CD4-positive, alpha-beta T cell treated with Interferon gamma for 1 hour (primary cell): Measurements from ENCODE around the gene PARP14.
A peak's percentile ranks its signal among the peaks of the same experiment; 100 is the strongest.
"Not testable (repeated sequence)": the region's sequence is repeated elsewhere in the genome, so short reads cannot be mapped to it uniquely, and the experiment has no call there.

Experiments used
- DNase-seq: peaks from one replicate; pipeline ENCODE4 v3.0.0-alpha.2; 2020

PARP14 gene

GRCh38 chr3:122678506-122678905 lies 2.1 kb upstream of the PARP14 start:
- DNase-seq = no peak

DNA sequence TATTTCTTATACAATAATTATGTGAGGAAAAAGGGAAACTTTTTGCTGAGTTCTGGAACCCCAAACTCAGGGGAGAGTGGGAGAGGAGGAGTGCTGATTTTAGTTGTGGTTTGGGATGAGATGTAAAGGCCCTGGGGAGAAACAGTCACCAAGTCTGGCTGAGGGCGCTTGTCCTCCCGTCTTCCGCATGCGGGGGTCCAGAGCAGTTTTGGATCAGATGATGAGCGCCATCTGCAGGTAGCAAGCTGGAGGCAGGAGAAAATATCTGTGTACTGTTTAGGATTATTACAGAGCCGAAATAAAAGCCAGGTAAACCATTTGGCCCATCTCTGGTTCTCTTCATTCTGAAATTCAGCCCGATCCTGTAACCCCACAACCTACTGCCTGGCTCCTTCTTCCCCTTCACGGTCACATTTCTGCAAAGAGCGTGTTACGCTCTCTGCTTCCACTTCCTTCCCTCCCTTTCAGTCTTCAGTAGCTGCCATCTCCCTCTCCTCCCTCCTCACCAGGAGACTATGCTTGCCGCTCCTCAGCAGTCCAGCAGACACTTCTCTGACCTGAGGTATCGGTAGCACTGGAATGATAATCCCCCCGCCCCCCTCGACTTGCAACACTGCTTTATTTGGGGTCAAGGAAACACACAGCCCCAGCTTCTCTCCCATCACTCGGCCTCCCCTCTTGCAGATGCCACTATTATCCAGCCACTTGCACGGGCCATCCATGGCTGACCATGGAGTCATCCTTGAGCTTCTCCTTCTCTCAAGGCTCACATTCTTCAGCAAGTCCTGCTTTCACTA lies 1.4 kb upstream of the PARP14 start:
- peak; percentile 82 for DNase-seq

DNA sequence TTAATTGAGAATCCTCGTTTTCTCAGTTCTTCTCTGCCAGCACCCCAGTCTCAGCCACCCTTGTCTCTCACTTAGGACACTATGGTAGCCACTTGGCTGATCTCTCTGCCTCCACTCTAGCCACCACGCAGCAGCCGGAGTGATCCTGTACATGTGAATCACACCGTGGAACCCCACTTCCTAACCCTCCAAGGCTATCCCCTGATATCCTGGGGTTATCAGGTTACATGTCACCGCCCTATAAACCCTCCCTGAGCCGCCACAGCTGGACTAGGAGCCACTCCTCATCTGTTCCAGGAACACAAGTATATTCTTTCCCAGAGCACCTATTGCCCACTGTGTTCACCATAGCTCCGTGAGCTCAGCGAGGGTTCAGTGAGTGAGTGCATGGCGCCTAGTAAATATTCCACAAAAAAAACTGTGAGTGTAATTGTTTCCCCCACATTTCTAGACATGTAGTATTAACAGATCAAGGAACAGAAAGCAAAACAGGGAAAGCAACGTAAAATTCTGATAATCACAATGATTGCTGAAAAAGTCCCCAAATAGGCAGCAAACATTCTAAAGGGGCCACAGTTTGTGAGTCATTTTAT lies 661 bp upstream of the PARP14 start:
- DNase-seq = no peak

- no peak for DNase-seq
These were observed 790 bp downstream of the PARP14 start for GRCh38 chr3:122681284-122681973.

DNA sequence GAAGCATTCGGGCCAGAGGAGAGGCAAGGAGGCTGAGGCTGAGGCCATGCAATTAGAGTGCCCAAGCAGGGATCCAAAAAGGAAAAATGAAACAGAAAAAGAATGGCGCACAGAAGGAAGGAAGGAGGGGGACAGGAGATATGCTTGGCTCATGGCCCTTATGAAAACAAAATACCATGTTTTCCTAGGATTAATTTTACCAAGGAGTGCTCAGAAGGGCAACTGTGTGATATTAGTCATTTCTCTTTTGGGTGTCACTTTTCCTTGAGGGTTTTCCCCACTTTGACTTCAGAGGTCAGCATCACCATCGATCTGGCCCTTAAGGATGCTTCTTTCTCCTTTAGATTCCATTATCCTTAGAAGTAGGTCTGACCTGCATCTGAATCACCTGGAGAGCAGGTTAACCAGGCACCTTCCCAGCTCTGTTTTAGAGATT lies 1.4 kb downstream of the PARP14 start:
- DNase-seq = no peak

- peak; percentile 47 for DNase-seq
These were observed 2.3 kb downstream of the PARP14 start for GRCh38 chr3:122682778-122683411.

DNA sequence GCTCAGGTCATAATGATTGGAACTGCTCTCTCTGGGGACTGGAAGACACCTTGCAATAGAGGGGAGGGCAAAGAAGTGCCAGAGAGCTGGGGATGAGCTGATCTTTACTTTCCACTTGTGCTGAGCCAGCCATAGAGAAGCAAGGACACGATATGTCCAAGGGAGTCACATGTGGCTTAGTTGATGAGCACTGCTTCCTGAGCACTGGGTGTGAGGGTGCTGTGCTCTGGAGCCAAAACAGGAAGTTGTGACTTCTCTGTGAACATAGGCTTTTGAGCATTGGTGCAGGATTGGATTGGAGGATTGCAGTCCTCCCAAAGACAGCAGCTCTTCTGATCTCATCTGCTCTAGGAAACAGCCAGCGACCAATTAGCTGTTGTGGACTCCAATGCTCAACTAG lies 6.7 kb downstream of the PARP14 start:
- DNase-seq = no peak

GRCh38 chr3:122688996-122689395 lies 8.4 kb downstream of the PARP14 start:
- DNase-seq = peak; percentile 31

DNA sequence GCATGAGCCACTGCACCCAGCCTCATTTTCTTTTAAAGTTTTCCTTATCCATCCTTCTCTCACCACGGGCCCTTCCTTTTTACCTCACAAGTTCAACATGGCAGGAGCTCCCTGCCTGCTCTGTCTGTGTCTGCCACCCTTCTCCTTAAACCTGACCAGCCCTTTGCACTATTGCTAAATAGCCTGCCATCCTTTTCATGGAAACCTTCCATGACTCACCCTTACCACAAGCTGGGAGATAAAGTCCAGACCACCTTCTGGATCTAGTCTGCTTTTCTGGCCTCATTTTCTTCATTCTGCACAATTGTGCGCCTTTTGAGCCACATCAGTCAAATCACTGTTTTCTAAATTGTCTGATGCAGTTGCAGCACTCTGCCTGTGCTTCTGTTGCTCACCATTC lies 8.9 kb downstream of the PARP14 start:
- no peak for DNase-seq

GRCh38 chr3:122690096-122690495 lies 9.5 kb downstream of the PARP14 start:
- DNase-seq = no peak

GRCh38 chr3:122691195-122691594 lies 10.6 kb downstream of the PARP14 start:
- no peak for DNase-seq

GRCh38 chr3:122692674-122693073 lies 12.0 kb downstream of the PARP14 start:
- DNase-seq = no peak

GRCh38 chr3:122694966-122695365 lies 14.3 kb downstream of the PARP14 start:
- DNase-seq = peak; percentile 64

DNA sequence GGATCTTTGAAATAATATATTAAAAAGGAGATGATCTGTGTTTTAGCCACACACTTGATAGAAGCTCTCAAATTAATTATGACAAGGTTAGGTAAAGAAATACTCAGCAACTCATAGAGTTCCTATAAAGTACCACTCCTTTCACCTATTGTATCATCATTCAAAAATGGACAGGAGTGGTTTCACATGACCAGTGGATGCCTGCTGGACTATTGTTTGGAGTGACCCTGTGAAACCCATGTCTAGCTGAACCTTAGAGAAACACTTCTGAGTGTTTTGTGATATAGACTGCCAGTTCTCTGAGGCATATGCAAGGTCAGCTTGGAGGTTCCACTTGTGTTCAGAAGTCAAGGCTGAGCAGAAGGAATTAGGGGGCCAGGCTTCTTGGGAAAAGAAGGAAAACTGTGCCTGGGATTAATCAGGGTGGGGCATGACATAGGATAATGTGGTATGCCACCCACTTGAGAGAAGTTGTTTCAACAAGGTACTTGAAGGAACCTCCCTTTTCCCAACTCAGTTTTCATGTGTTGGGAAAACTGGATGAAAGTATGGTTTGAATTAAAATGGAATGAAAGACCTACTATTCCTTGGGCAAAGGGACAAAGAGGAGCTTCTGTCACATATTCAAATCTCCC lies 15.4 kb downstream of the PARP14 start:
- DNase-seq = no peak

- DNase-seq = peak; percentile 66
These were observed 17.4 kb downstream of the PARP14 start for GRCh38 chr3:122697952-122698620.

DNA sequence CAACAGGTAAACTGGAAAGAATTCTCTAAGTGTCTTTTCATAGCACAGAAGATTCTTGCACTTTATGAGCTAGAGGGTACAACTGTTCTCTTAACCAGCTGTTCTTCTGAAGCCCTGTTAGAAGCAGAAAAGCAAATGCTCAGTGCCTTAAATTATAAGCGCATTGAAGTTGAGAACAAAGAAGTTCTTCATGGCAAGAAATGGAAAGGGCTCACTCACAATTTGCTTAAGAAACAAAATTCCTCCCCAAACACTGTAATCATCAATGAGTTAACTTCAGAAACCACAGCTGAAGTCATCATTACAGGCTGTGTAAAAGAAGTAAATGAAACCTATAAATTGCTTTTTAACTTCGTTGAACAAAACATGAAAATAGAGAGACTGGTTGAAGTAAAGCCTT lies 19.6 kb downstream of the PARP14 start:
- DNase-seq = no peak

- no peak for DNase-seq
These were observed 24.7 kb downstream of the PARP14 start for GRCh38 chr3:122705379-122705778.

GRCh38 chr3:122710616-122711251 lies 30.1 kb downstream of the PARP14 start:
- DNase-seq = not testable (repeated sequence)

DNA sequence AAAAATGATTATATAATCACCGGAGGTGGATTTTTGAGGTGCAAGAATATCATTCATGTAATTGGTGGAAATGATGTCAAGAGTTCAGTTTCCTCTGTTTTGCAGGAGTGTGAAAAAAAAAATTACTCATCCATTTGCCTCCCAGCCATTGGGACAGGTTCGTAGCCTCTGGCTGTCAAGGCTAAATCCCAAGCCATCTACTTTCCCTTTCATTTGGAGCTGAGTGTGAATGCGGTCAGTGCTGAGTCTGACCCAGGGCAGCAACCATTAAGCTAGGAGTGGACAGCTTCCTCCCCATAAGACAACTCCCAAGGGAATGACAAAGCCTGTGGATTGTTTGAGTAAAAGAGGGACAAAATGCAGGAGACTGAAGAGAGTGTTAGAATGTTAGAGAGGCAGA lies 33.6 kb downstream of the PARP14 start:
- DNase-seq = no peak

GRCh38 chr3:122716667-122717066 lies 36.0 kb downstream of the PARP14 start:
- DNase-seq = no peak

DNA sequence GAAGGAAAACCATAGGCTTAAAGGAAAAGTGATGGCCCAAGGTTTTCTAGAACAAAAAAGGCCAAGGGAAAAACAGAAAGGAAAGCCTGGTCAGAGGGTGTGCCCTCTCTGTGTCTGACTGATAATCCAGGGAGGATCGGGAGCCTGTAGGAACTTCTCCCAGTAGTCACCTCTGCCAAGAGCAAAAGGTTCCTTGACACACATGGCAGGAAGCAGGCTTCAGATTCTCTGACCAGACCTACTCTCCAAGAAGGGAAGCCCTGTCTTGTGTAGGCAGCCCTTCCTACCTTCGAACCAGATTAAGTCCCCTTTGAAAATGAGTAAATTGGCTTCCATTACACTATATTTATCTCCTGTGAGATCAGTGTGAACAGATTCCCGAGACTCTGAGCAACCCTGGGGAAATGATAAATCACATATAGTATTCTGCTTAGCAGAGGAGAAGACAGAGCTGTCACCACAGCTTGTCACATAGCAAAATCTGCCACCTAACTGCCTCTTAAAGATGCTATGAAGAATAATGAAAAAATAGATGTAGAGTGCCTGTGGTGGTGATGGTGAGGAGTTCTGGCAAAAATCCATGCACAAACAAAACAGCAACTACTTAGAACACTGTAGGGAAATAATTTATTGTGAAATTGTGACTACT lies 38.8 kb downstream of the PARP14 start:
- DNase-seq = no peak
